GM21447 (cell line): Measurements from ENCODE around the gene RAB3IL1.
A peak's percentile ranks its signal among the peaks of the same experiment; 100 is the strongest.

Experiments
- ATAC-seq: cut with Tn5 transposase; IDR thresholded peaks from one replicate; pipeline ENCODE4 v1.9.1; 2021; ENCODE audit not compliant: unreplicated experiment

RAB3IL1 gene

DNA sequence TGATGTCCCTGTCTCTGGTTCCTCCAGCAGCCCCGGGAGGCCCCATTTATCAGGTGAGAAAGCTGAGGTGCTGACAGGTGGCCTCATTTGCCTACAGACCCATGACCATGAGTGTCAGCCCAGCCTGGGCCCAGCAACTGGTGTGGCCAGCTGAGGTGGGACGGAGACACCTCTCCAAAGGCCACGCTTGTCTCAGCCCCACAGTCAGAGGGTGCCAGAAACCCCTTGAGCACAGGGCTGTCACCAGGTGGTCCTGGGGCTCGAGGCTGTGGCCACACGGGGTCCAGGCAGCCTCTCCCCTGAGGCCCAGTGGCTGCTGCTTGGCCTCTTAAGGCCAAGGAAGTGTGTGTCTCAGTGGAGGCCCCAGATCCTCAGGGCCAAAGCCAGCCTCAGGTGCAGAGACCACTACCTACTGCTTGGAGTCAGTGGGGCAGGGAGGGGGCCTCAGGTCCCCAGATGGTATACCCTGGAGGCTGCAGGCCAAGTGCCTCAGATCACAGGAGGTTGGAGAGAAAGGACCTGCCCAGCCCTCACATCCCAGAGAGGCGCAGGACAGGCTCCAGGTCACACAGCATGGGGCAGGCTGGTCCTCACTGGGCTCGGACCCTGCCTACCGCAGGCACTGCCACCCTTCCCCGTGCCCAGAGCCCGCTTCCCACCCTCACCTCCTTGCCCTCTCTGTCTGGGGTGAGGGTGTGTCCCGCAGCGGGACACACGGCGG is 11.4 kb downstream of the RAB3IL1 start:
- ATAC-seq = no peak

DNA sequence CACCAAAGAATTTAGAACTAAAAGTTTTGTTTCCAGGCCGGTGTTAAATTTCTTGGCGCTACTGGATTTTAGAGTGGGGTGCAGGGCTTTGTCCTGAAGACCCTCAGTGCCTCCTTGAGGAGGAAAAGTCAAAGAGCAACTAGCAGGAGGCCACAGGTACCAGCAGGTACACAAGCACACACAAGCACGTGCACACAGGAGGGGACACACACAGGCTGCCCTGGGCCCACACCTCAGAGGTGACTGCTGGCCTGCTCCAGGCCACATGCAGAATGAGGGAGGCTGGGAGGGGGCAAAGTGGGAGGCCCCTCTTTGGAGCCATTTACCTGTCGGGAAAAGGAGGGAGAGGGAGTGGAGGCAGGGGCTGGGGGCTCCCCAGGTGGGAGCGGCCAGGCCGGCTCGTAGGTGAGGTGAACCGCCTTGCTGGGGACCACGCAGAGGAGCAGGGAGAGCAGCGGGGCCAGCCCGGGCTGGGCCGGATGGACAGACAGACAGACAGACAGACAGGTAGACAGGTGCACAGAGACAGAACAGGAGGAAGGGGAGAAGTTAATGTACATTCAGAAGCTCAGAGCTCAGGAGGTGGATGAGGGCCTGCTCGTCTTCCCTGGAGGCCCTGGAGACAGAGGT is 12.2 kb downstream of the RAB3IL1 start:
- ATAC-seq = no peak

DNA sequence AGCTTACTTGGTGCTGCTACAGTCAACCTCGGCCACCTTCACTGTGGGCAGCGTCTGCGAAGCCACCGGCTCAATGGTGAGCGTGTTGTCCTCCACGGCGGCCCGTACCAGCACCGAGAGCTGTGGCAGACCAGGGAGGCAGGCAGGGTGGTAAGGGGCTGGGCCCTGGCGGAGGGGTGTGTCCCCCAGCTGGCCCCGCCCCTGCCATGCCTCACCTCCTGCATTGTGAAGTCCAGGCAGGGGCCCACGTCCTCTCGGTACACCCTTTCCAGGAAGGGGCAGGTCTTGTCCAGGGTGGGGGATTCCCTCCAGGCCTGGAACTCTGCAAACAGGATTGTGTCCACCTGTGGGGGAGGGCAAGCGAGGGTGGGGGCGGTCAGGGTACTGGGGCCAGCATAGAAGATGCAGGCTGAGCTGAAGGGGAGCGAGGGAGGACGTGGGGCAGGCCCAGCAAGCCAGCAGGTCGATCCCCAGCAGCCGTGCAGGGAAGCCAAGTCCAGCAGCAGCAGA is 12.8 kb downstream of the RAB3IL1 start:
- no peak for ATAC-seq

DNA sequence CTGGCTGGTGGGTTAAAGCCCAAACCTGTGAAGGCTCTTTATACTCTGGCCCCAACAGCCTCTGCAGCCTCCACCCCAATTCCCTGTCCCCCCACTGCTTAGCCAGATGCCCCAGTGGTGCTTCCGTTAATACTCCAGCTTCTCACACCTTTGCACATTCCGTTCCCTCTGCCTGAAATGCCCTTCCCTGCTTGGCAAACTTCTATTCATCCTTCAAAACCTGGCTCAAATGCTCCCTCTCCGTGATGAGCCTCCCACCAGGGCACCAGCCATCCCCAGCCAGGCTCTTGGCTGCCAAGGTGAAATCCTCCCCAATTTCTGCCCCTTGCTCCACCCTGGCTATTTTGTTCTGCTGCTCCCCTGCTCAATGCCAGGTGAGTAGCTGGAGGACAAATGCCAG is 13.5 kb downstream of the RAB3IL1 start:
- no peak for ATAC-seq

DNA sequence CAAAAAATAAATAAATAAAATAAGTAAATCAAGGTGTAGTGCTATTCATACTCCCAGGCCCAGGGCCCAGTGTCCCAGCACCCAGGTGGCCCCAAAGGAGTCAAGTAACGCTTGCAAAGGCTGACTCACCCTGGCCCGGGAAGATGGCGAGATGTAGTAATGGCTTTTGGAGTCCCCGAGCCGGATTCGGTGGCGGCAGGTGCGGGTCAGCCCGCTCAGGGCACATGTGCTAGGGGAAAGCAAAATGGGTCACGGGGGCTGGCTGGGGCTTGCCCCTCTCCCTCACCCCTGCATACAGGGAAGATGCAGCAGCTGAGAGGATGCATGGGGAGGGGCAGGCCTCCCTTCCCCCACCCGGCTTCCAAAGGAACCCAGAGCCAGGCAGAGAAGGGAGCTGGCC is 15.1 kb downstream of the RAB3IL1 start:
- ATAC-seq = no peak

DNA sequence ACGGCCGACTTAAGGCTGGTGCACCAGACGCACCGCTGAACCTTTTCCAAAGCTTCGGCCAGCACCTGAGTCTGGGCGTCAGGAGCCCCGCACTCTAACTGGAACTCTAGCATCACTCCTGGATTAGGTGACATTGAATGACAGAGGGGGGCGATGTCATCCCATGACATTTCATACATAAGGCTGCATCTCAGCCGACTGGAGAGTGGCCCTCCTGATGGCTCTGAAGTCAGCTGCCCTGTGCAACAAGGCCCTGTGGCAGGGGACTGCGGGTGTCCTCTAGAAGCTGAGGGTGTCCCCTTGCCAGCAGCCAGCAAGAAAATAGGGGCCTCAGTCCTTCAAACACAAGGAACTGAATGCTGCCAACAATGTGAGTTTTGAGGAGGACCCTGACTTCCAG is 16.0 kb downstream of the RAB3IL1 start:
- no peak for ATAC-seq

DNA sequence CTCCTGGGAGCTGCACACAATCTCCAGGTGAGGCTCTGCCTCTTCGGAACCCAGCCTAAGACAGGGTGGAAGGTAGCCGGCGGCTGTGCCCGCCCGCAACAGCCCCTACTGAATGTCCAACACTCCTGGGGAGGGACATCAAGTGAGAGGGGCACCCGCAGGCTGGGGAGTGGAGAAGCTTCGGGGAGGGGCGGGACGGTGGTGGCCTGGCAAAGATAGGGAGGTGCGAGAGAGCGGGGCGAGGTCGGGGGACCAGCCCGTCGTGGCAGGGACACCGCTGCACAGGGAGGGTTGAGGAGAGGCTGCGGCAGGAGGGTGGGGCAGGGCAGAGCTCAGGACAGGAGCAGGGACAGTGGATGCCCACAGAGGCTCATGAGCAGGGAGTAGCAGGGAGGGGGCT is 17.1 kb downstream of the RAB3IL1 start:
- ATAC-seq = no peak

DNA sequence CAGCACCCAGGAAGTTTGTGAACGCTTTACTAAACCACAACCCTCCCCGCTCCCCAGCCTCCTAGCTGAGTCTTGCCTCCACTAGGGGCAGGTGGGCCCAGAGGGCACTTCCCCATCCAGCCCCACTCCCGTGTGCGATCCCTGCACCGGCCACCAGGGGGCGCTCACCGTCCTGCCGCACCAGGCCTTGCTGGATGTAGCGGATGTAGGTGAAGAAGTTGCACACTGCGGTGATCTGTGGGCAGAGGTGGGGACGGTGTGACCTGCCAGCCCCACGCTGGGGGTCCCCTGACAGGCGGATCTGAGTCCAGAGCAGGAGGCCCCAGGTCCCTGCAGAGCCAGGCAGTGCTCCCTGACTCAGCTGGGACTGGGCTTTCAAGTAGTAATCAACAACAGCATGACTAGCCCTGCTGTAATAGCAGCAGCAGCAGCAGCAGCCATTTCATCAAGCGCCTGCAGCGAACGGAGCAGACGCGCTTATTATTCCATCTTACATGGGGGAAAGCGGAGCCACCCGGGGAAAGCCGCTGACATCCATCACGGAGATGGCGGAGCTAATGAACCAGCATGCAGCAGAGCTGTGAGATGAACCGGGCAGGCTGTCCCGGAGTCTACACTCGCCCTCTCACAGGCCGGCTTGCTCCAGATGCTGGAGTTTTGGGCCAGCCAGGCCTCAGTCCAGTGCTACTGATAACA is 18.1 kb downstream of the RAB3IL1 start:
- peak; percentile 71 for ATAC-seq

DNA sequence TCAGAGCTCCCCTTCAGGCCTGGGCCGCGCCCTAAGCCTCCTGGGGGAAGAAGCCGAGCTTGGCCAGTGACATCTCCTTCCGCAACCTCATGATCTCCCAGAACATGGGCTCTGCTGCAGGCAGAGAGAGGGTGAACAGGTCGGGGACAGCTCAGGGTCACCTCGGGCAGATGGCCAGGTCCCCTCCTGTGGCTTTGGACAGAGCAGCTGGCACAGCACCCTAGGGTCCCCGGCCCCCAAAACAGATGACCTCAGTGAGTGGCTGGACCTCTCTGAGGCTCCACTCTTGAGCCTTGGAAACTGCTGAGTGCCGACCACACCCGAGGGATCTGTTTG is 19.2 kb downstream of the RAB3IL1 start:
- ATAC-seq = no peak

DNA sequence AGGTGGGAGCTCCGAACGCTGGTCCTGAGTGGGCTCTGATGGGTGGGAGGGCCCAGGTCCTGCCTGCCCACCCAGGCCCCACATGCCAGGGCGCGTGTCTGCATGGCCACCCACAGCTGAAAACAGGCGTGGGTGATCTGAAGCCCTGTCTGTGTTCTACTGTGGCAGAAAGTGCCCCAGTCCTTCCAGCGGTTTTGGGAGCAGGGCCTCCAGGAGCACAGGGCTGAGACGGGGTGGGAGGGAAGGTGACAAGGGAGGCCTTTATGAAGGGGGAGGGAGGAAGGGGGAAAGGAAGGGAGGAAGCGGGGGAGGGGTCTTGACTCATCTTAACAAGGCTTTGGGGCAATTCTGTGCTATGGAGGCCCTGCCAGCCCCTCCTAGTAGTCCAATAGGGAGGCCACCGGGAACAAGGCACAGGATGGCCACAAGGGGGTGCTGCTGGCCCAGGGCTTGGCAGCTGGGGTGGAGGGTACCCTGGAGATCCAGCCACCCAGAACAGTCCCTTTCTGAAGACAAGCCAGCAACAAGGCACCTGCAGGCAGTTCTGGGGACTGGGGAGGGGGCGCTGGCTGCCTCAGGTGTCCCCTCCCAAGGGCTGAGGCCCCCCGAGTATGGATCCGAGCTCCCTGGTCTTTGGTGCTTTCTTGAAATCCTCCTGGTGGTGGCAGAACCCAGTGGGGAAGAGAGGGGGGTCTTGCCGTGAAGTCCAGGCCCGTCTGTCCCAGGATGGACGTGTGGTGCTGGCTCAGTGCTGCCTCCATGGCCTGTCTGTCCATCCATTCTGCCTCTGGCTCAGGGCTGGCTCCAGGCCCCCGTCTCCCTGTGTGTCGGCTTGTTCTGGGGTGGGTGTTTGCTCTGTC is 19.7 kb downstream of the RAB3IL1 start:
- ATAC-seq = no peak

DNA sequence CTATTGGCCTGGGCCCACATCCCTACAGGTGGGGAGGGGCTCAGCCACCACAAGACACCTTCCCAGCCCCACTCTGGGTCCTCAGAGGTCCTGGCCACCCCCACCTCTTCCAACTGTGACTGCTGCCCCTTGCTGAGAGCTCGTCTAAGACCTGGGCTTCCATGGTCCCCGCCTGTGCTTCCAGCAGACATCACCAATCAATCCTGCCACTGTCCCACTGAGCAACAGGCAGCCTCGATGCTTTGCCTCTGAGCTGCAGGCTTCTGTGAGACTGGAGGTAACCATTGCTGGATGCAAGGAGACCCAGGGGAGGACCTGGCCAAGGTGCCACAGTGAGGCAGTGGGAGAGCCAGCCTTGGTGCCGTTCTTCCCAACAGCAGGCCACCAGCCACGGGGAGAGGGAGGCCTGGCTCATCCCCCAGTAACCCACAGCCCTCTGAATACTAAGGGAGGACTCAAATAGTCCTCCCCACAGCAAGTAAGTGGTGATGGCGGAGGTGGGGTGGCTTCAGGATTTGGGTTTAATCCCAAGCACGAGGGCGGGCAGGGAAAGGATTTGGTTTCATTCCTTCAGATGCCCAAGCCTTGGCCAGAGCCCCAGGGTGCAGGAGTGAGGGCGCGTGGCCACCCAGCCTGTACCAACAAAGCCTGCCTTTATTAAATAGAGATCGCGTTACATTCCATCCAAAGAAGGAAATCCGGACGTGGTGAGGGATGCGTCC is 20.5 kb downstream of the RAB3IL1 start:
- no peak for ATAC-seq

DNA sequence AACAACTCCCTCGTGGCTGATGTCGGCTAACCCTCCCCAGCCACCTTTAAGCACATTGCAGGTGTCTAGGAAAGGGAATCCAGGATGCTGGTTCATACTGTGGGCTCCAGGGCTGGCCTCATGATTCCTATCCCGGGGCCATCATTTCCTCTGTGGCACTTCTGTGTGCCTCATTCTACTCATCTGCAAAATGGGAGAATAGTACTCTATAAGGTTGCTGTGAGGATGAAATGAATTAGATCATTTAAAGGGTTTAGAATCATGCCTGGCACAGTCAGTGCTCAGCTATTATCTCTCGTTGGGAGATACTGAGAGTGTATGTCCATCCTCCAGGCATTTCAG is 21.7 kb downstream of the RAB3IL1 start:
- ATAC-seq = no peak

DNA sequence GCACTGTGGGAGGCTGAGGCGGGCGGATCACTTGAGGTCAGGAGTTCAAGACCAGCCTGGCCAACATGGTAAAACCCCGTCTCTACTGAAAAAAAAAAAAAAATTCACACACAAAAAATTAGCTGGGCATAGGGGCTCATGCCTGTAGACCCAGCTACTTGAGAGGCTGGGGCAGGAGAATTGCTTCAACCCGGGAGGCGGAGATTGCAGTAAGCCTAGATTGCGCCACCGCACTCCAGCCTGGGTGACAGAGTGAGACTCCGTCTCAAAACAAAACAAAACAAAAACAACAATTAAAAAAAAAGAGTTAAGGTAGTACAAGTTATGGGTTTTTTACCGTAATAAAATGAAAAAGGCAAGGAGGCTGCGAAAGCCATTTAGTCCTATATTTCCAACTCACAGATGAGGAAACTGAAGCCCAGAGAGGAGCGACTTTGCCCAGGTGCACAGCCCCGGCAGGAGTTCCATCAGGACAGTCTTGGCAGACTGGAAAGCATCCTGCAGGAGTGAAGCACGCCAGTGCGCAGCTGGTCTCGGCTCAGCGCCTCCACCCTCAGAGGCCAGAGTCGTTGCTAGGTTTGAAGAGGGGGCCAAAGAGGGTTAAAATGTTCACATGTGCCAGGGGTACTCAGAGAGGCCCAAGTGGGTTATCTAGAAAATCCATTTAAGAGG is 22.2 kb downstream of the RAB3IL1 start:
- ATAC-seq = no peak

DNA sequence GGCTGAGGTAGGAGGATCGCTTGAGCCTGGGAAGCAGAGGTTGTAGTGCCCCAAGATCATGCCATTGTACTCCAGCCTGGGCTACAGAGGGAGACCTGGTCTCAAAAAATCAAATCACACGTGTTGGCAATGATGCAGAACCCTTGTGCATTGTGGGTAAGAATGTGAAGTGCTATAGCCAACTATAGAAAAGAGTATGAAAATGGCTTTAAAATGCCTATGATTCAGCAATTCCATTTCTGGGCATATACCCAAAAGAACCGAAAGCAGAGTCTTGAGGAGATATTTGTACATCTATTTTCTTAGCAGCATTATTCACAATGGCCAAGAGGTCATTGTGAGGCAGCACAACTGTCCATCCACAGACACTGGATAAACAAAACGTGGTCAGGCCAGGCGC is 23.4 kb downstream of the RAB3IL1 start:
- ATAC-seq = no peak

DNA sequence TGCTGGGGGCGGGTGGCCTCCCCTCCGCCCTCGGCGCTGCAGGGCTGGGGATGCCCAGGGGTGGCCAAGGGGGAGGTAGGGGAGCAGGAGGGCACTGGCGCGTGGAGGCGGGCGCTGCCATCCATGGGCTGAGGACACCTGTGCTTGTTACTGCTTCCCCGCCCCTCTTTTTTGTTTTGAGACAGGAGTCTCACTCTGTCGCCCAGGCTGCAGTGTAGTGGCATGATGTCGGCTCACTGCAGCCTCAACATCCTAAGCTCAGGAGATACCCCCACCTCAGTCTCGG is 25.3 kb downstream of the RAB3IL1 start:
- ATAC-seq = peak; percentile 33

DNA sequence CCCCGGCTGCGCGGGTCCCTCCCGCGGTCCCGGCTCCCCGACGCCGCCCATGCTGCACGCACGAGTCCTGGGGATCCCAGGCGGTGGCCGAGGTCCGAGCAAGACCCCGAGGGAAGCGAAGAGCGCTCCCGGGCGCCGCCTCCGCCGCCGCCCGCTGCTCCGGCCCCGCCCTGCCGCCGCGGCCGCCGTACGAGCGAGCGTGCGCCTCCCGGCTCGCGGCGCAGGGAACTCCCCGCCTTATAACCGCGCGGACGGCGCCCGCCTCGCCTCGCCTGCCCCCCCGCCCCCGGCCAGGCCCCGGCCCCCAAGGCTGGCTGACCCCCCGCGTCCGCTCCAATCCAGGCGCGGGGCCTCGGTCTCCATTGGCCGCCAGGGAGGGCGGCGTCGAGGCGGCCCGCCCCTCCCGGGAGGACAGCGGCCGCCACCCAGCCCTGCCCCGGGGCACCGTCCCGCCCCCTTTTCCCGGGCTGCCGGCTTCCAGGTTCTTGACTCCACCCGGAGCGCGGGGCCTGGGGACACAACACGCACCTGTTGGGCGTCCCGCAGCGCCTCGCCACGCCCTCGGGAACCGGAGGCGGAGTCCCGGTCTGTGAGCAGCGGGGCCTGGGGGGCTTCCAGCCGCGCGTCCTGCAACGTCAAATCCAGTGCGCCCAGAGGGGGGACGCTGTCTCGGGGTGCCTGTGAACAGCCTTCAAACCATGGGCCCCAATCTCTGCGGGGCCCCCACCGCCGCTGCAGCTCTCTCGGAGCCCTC is 25.9 kb downstream of the RAB3IL1 start, which contains the start of gene FADS3:
FADS3 (minus strand) TSS at position 215 of the 754 bp plus-strand sequence; CDS start at position 51, 164 bp downstream.
- ATAC-seq = peak; percentile 59

DNA sequence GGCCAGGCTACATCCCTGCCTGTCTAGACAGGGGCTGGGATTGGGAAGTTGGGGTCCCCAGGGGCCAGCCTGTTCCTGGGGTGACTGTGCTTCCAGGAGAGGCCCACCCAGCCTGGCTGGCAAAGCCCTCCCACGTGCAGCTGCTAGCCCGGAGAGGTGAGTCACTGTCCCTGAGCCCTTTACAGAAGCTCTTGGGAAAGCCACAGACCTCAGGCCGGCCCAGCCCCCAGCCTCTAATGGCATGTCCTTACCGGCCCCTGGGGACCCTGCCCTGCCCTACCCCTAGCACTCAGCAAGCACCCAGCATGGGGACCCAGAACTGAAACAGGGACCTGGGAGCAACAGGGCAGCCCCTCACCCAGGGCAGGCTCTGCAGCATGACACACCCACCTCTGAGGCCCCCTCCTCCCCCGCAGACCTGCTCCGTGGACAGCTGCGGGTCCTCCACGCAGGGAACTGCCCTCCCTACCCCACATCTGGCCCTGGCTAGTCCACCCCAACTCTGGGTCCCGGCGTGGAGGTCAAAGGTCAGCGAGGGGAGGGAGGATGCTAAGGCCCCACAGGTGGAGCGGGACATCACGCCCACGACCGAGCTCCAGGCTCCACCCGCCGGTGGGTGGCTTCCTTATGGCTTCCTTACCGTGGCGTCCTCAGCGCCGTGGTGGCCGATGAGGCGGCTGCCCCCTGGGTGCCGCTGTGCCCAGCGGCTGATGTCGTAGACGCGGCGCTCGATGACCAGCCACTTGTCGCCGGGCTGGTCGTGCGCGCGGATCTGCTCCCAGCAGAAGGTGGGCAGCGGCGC is 26.6 kb downstream of the RAB3IL1 start:
- ATAC-seq = peak; percentile 21

DNA sequence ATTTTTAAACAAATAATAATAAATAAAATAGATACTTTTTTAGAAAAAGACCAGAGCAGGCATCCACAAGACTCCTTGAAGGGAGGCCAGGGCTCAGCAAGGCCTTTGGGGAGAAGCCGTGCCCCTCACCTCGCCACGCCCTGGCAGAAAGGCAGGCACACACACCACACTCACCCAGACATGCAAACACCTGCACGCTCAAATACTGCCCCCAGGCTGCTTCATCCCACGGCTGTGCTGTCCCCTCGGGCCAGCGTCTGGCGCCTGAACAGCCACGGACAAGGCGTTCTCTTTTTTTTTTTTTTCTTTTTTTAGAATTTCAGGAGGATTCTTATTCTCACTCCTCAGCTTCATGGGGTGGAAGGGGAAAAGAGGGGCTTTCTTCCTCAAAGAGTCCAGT is 27.5 kb downstream of the RAB3IL1 start:
- ATAC-seq = no peak

DNA sequence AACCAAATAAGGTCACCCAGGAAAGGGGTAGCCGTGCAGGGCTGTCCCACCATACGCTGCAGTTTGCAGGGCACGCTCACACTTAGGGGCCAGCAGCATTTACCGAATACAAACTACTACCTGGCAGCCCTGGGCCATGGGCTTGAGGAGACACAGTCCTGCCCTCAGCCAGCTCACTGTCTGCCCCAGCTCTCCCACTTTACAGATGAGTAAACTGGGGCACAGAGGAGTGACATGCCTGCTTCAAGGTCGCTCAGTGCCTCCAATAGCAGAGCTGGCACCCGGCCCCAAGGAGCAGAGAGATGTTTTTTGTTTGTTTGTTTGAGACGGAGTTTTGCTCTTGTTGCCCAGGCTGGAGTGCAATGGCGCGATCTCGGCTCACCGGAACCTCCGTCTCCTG is 28.8 kb downstream of the RAB3IL1 start:
- ATAC-seq = no peak
